WTC11 (cell line): ENCODE measurements around the gene CFAP91.

Source experiments
- CBFB ChIP-seq: sonication (generic); formaldehyde crosslinking; IDR thresholded peaks from 2 replicates; pipeline ENCODE4 v1.8.1; 2022; ENCODE audit warnings: mild to moderate bottlenecking, low read depth, missing genetic modification reagents
- GTF2I ChIP-seq: fragments of 250-450 bp; sonication (Bioruptor Pico); conservative IDR thresholded peaks from 2 replicates; pipeline ENCODE4 v1.4.0; 2021; ENCODE audit warnings: mild to moderate bottlenecking
- TCF7 ChIP-seq: sonication (generic); formaldehyde crosslinking; IDR thresholded peaks from 2 replicates; pipeline ENCODE4 v1.8.0; 2022; ENCODE audit warnings: mild to moderate bottlenecking, low read depth, missing genetic modification reagents, moderate library complexity
- TF ChIP-seq, protein P1 (sequence below): fragments of 200-600 bp; IDR thresholded peaks from 2 replicates; pipeline ENCODE4 v1.8.0; 2022; ENCODE audit warnings: antibody characterized with exemption
- TF ChIP-seq, protein P2 (sequence below): sonication (generic); formaldehyde crosslinking; conservative IDR thresholded peaks from 2 replicates; pipeline ENCODE4 v1.8.1; 2022; ENCODE audit warnings: mild to moderate bottlenecking, missing genetic modification reagents
- TF ChIP-seq, protein P3 (sequence below): sonication (generic); formaldehyde crosslinking; IDR thresholded peaks from 2 replicates; pipeline ENCODE4 v1.8.0; 2023; ENCODE audit warnings: mild to moderate bottlenecking, missing genetic modification reagents
- TF ChIP-seq, protein P4 (sequence below): sonication (generic); formaldehyde crosslinking; IDR thresholded peaks from 2 replicates; pipeline ENCODE4 v1.8.0; 2022; ENCODE audit warnings: mild to moderate bottlenecking, missing genetic modification reagents
- TF ChIP-seq, protein P5 (sequence below): sonication (generic); formaldehyde crosslinking; IDR thresholded peaks from 2 replicates; pipeline ENCODE4 v1.8.1; 2023; ENCODE audit warnings: mild to moderate bottlenecking, missing genetic modification reagents
- TF ChIP-seq, protein P6 (sequence below): sonication (generic); formaldehyde crosslinking; IDR thresholded peaks from 2 replicates; pipeline ENCODE4 v1.8.1; 2023; ENCODE audit warnings: mild to moderate bottlenecking, missing genetic modification reagents

DNA sequence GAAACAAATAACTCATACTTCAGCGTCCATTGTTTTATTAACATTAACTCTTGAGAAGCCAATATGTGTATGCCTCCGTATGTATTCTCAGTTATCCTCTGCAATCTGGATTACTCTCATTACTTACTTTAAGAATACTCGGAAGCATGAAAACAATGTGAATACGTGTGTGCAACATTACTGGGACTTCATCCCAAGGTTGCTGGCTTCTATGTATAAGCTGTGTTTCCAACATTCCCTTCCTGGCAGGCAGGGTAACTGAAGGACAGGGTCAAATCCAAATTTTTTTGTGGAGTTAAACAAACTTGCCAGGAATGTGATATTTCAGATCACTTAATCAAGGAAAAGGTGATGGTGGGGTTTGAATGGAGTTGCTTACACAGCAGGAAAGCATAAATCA, 44.5 kb downstream of the CFAP91 start:
- TF ChIP-seq, protein P1, sequence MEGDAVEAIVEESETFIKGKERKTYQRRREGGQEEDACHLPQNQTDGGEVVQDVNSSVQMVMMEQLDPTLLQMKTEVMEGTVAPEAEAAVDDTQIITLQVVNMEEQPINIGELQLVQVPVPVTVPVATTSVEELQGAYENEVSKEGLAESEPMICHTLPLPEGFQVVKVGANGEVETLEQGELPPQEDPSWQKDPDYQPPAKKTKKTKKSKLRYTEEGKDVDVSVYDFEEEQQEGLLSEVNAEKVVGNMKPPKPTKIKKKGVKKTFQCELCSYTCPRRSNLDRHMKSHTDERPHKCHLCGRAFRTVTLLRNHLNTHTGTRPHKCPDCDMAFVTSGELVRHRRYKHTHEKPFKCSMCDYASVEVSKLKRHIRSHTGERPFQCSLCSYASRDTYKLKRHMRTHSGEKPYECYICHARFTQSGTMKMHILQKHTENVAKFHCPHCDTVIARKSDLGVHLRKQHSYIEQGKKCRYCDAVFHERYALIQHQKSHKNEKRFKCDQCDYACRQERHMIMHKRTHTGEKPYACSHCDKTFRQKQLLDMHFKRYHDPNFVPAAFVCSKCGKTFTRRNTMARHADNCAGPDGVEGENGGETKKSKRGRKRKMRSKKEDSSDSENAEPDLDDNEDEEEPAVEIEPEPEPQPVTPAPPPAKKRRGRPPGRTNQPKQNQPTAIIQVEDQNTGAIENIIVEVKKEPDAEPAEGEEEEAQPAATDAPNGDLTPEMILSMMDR = no peak
- TF ChIP-seq, protein P2, sequence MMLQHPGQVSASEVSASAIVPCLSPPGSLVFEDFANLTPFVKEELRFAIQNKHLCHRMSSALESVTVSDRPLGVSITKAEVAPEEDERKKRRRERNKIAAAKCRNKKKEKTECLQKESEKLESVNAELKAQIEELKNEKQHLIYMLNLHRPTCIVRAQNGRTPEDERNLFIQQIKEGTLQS (CRISPR knock-in tag) = no peak
- TF ChIP-seq CBFB (no peak), TCF7 (CRISPR knock-in tag) (no peak), GTF2I (CRISPR knock-in tag) (no peak)
- TF ChIP-seq, protein P3, sequence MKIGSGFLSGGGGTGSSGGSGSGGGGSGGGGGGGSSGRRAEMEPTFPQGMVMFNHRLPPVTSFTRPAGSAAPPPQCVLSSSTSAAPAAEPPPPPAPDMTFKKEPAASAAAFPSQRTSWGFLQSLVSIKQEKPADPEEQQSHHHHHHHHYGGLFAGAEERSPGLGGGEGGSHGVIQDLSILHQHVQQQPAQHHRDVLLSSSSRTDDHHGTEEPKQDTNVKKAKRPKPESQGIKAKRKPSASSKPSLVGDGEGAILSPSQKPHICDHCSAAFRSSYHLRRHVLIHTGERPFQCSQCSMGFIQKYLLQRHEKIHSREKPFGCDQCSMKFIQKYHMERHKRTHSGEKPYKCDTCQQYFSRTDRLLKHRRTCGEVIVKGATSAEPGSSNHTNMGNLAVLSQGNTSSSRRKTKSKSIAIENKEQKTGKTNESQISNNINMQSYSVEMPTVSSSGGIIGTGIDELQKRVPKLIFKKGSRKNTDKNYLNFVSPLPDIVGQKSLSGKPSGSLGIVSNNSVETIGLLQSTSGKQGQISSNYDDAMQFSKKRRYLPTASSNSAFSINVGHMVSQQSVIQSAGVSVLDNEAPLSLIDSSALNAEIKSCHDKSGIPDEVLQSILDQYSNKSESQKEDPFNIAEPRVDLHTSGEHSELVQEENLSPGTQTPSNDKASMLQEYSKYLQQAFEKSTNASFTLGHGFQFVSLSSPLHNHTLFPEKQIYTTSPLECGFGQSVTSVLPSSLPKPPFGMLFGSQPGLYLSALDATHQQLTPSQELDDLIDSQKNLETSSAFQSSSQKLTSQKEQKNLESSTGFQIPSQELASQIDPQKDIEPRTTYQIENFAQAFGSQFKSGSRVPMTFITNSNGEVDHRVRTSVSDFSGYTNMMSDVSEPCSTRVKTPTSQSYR = no peak
- TF ChIP-seq, protein P4, sequence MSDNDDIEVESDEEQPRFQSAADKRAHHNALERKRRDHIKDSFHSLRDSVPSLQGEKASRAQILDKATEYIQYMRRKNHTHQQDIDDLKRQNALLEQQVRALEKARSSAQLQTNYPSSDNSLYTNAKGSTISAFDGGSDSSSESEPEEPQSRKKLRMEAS (CRISPR knock-in tag) = no peak
- TF ChIP-seq, protein P5, sequence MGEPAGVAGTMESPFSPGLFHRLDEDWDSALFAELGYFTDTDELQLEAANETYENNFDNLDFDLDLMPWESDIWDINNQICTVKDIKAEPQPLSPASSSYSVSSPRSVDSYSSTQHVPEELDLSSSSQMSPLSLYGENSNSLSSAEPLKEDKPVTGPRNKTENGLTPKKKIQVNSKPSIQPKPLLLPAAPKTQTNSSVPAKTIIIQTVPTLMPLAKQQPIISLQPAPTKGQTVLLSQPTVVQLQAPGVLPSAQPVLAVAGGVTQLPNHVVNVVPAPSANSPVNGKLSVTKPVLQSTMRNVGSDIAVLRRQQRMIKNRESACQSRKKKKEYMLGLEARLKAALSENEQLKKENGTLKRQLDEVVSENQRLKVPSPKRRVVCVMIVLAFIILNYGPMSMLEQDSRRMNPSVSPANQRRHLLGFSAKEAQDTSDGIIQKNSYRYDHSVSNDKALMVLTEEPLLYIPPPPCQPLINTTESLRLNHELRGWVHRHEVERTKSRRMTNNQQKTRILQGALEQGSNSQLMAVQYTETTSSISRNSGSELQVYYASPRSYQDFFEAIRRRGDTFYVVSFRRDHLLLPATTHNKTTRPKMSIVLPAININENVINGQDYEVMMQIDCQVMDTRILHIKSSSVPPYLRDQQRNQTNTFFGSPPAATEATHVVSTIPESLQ (CRISPR knock-in tag) = no peak
- TF ChIP-seq, protein P6, sequence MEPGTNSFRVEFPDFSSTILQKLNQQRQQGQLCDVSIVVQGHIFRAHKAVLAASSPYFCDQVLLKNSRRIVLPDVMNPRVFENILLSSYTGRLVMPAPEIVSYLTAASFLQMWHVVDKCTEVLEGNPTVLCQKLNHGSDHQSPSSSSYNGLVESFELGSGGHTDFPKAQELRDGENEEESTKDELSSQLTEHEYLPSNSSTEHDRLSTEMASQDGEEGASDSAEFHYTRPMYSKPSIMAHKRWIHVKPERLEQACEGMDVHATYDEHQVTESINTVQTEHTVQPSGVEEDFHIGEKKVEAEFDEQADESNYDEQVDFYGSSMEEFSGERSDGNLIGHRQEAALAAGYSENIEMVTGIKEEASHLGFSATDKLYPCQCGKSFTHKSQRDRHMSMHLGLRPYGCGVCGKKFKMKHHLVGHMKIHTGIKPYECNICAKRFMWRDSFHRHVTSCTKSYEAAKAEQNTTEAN (CRISPR knock-in tag) = no peak
